CD4-positive, alpha-beta T cell treated with Interleukin-15 for 1 hour (primary cell): ENCODE results near the gene APOLD1.
"Not testable (repeated sequence)": the region's sequence is repeated elsewhere in the genome, so short reads cannot be mapped to it uniquely, and the experiment has no call there.

Experiments
- DNase-seq: peaks from one replicate; pipeline ENCODE4 v3.0.0-alpha.2; 2020

APOLD1 gene

GRCh38 chr12:12784911-12785814, at the start of gene APOLD1:
TSS of gene APOLD1 (plus strand) at chr12:12785659. CDS start at chr12:12785692, 33 bp downstream.
- DNase-seq, result no peak

DNA sequence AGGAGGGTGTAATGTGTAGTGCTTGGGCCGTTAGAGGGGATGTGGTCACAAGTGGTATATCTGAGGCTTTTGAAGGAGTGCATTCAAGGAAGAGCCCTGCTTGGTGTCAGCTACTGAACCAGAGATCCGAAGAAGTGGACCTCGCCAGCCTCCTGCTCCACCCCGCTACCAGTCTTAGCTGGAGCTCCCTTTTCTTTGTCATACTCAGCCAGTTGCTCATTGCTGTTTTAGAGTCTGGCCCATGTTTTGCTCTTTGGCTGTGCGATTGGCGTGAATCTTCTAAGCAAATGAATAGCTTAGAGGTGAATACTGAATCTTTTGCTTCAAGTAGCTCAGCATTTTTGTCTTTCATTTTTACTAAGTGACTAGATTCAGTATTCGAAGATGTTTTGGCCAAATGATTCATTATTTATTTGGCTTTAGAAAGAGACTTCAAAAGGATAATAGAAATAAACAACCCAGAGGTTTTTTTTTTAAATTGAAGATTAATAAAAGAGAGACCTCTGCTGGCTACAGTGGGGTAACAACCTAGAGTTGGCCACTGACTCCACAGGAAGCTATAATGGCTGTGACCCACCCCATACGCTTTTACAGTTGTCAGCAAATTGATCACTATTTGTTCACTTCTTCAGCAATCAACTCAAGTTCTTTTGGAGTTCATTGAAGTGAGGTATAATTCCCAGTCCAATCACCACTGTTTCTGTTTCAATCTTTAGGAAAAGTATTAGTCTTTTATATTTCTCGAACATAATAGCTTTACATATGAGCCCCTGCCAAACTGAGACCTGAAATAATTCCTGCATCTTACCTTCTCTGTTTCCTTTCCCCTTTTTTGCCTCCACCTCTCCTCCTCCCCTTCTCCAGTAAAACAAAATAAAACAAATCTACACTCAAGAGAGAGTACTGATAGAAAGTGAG, 48.4 kb upstream of the APOLD1 start:
- DNase-seq, result peak; percentile 55

DNA sequence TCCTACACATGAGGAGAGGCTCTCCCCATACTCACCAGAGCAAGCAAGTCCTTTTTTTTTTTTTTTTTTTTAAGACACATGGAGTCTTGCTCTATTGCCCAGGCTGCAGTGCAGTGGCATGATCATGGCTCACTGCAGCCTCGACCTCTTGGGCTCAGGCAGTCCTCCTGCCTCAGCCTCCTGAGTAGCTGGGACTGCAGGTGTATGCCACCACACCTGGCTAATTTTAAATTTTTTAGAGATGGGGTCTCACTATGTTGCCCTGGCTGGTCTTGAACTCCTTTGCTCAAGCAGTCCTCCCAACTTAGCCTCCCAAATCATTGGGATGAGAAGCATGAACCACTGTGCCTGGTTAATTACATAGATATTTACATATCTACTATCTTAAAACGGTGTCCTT, 47.3 kb upstream of the APOLD1 start:
- not testable (repeated sequence) for DNase-seq

DNA sequence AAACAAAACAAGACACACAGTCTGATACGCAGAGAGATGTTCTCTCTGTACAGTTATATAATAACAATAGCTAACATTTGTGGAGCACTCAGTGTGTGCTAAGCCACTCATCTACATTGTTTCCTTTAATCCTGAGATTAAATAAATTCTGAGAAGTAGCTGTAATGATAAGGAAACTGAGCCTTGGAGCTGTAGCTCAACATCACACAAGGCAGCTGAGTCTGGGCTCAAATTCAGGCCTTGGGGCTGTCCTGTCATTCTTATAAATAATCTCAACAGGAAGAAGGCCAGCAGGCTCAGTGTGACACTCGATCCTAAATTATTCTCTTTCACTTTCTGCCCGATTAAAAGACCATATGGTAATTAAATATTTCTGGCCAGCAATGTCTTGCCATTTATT, 43.8 kb upstream of the APOLD1 start:
- no peak for DNase-seq

- no peak for DNase-seq
These were observed 40.7 kb upstream of the APOLD1 start for GRCh38 chr12:12744546-12745305.

DNA sequence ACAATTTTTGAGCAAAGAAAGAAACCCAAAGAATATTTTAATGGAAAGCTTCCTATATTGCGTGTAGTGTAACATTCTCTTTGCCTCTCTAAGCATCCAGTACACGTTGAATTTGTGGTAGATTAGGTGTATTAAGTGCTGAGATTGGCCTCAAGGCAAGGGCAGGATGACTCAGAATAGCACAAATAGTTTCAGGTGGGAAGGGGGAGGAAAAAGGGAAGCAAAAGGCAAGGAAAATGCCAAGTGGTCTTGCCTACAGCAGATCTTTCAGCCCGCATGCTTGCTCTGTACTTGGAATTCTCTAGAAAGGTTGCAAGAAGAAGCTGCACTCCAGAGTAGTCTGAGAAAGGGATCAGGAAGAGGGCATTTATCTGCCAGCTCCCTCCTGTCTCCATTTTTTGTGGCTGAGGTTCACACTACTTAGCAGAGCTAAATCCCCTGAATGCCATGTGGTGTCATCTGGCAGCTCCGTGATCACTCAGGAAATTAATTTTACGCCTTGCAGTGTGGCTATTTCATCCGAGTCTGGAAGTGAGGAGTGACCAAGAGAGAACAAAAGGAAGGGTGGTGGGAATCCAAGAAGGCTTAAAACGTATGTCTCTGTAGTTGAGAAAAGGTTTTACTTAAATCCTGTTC, 39.8 kb upstream of the APOLD1 start:
- DNase-seq, result no peak

DNA sequence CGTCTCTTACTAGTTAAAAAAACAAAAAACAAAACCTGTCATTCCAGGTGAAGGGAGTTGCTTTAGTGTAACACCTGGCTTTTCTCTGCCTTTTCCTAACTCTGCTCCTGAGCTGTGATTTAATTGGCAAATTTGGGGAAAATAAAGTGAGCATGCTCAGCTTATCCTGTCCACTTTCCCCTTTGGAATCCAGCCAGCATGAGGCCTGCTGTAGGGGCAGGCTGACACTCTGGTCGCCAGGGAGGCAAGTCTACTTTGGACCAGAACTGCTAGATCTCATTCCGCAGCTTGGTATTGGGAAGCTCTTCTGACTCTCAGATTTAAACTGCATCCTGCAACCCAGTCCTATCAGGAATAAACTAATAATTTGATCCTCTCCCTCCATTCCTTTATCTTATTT, 38.2 kb upstream of the APOLD1 start:
- no peak for DNase-seq

DNA sequence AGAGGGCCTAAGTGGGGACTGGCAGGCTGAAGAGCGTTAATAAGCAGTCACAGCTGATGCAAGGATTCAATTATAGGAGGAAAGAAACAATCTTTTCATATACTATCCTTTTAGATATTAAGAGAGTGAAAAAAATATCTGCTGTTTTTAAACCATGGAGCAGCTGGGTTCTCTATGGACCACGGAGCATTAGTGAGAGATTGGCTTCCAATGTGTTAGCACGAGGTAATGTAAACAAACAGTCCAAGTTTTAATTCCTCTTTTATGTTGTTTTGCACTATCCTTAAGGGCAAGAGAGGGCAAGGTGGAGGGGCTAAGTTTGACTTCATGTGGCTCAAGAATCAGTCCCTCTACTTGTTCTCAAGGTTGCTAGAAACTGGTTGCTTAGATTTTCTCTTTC, 37.4 kb upstream of the APOLD1 start:
- no peak for DNase-seq

GRCh38 chr12:12749433-12749832, 36.0 kb upstream of the APOLD1 start:
- DNase-seq, result no peak

DNA sequence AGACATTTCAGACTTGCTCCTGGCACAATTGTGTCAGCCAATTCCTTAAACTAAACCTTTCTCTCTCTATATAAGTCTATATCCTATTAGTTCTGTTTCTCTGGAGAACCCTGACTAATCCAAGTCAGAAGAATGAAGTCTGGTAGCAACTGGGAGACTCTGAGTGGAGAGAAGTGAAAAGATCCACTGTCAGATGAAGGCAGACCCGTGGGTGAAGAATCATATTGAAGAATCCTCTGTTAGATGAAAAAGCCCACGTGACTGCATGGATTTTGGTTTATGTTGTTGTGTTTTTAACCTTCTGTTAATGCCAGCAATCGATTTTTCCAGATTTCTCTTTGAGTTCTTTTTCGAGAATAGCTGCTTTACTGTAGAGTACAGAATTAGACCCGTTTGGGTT, 29.5 kb upstream of the APOLD1 start:
- no peak for DNase-seq

- no peak for DNase-seq
These were observed 28.3 kb upstream of the APOLD1 start for GRCh38 chr12:12757121-12757520.

- no peak for DNase-seq
These were observed 26.1 kb upstream of the APOLD1 start for GRCh38 chr12:12759234-12759915.

GRCh38 chr12:12764824-12765223, 20.6 kb upstream of the APOLD1 start:
- no peak for DNase-seq

DNA sequence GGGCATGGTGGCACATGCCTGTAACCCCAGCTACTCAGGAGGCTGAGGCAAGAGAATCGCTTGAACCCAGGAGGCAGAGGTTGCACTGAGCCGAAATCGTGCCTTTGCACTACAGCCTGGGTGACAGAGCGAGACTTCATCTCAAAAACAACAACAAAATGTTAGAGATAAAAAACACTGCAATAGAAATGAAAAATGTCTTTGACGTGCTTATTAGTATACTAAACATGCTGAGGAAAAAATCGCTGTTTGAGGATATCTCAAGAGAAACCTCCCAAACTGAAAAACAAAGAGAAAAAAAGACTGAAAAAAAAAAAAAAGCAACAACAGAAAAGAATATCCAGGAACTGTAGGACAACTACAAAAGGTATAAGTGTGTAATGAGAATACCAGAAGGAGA, 15.2 kb upstream of the APOLD1 start:
- no peak for DNase-seq

DNA sequence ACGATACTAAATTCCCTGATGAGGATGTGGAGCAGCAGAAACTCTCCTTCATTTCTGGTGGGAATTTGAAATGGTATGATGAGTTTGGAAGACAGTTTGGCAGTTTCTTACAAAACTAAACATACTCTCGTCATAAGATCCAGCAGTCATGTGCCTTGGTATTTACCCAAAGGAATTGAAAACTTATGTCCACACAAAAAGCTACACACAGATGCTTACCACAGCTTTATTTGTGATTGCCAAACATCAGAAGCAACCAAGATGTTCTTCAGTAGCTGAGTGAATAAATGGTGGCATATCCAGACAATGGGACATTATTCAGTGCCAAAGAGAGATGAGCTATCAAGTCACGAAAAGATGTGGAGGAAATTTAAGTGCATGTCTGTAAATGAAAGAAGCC, 10.7 kb upstream of the APOLD1 start:
- no peak for DNase-seq

GRCh38 chr12:12776261-12776660, 9.2 kb upstream of the APOLD1 start:
- no peak for DNase-seq

DNA sequence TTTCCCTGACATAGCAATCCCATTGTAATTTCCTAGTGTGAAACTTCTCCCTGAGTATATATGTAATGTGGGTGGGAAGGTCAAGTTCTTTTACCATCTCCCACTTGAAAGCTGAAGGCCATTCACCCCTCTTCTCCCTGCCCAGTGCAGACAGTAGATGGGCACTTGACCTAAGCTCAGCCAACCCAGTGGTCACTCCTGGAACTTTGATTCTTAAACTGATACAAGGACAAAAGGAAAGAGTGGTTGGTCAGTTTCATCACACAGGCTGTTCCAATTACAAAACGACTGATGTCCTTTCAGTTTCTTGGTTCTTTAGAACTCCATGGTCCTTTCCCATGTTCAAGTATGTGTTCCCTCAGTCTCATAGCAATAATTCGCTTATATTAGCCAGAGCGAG, 8.4 kb upstream of the APOLD1 start:
- DNase-seq, result no peak

GRCh38 chr12:12779007-12779406, 6.5 kb upstream of the APOLD1 start:
- no peak for DNase-seq

- no peak for DNase-seq
These were observed 5.9 kb upstream of the APOLD1 start for GRCh38 chr12:12779529-12779928.

DNA sequence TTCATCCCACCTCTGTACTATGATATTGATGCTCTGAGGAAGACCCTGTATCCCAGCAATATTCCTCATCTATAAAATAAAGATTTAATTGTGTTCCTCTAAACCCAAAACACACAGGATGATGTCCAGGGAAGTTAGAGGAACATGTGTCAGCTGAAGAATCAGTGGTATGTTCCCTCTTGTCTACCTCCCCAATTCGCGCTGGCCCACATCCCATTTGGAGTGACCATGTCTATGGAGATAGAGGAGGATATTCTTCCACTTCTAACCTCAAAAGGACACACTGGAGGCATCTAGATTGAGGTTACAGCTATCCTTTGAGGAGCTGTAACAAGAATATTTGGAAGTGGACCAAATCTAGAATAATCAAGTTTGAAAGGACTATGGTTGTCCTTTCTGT, 1.3 kb upstream of the APOLD1 start:
- no peak for DNase-seq

DNA sequence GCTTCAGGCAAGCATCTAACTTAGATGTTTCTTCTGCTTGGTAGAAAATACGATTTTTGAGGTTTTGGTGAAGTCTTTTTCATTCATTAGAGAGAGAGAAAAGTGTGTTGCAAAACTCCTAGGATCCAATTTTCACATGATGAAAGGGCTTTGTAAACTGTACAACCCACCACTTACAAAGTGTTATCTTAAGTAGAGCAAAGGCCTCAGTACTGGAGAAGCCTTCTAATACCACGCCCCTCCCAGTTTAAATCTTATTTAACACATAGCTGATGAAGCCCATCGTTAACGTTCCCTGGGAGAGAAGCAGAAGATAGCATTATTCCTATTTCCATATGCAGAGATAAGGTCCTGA, 869 bp downstream of the APOLD1 start:
- DNase-seq, result no peak
